B cell (primary cell): Measurements from ENCODE around the gene CCDC92B.

Experiments used
- CTCF ChIP-seq: fragments of 200-600 bp; IDR thresholded peaks from one replicate; pipeline ENCODE4 v1.8.0; 2022; ENCODE audit warnings: antibody characterized with exemption, mild to moderate bottlenecking
- EZH2 ChIP-seq: IDR thresholded peaks from 2 replicates; pipeline ENCODE4 v1.6.1; 2012; ENCODE audit warnings: borderline replicate concordance, low read depth, mild to moderate bottlenecking, moderate library complexity, low read length; ENCODE audit not compliant: insufficient read depth, poor library complexity, severe bottlenecking

- TF ChIP-seq CTCF, result no peak
- TF ChIP-seq EZH2, result no peak
These were observed 32.6 kb upstream of the CCDC92B start for GRCh38 chr17:2782055-2782454.
